GM12878 (cell line): ENCODE measurements around the gene FHOD3. TPM values are rescaled to one million over a fixed set of nuclear protein-coding genes. Genes with fewer than 3 reads are reported as not detected.

Experiments used
- CBFB ChIP-seq: IDR thresholded peaks from 2 replicates; pipeline ENCODE4 v1.6.1; 2016; ENCODE audit warnings: antibody characterized with exemption, low read depth
- CBX5 ChIP-seq: sonication (generic); IDR thresholded peaks from 2 replicates; pipeline ENCODE4 v1.6.1; 2016; ENCODE audit warnings: low read depth, moderate library complexity, mild to moderate bottlenecking, inconsistent platforms
- CEBPB ChIP-seq, 2 experiments: fragments of 150-350 bp in 1 of 2; IDR thresholded peaks; 2 replicates each; pipeline ENCODE4 v1.6.1; 2012 to 2014; ENCODE audit warnings: low read depth in 2 of 2, low read length in 2 of 2, borderline replicate concordance in 1 of 2, inconsistent platforms in 1 of 2
- CHD1 ChIP-seq: IDR thresholded peaks from 2 replicates; pipeline ENCODE4 v1.6.1; 2012; ENCODE audit warnings: low read depth, low read length, improper control_type of control experiment
- ETV6 ChIP-seq, 2 experiments: fragments of 450-650 bp in 1 of 2; IDR thresholded peaks in 1 of 2; conservative IDR thresholded peaks in 1 of 2; 2 replicates each; pipeline ENCODE4 v1.6.1; 2014; ENCODE audit warnings: antibody characterized with exemption in 1 of 2, borderline replicate concordance in 1 of 2, low read depth in 1 of 2, mild to moderate bottlenecking in 1 of 2, moderate library complexity in 1 of 2
- GATAD2B ChIP-seq: fragments of 450-650 bp; conservative IDR thresholded peaks from 2 replicates; pipeline ENCODE4 v1.6.1; 2017; ENCODE audit warnings: low read depth, mild to moderate bottlenecking, moderate library complexity
- MEF2B ChIP-seq: fragments of 450-650 bp; IDR thresholded peaks from 2 replicates; pipeline ENCODE4 v1.6.1; 2018; ENCODE audit warnings: mild to moderate bottlenecking, moderate library complexity; ENCODE audit not compliant: partially characterized antibody, poor library complexity, severe bottlenecking
- NR2F1 ChIP-seq: fragments of 450-650 bp; conservative IDR thresholded peaks from 2 replicates; pipeline ENCODE4 v1.6.1; 2017; ENCODE audit warnings: mild to moderate bottlenecking
- PBX3 ChIP-seq: IDR thresholded peaks from 2 replicates; pipeline ENCODE4 v1.6.1; 2011; ENCODE audit warnings: mild to moderate bottlenecking, low read depth, low read length, moderate library complexity; ENCODE audit not compliant: insufficient replicate concordance
- SKIL ChIP-seq: fragments of 450-650 bp; IDR thresholded peaks from 2 replicates; pipeline ENCODE4 v1.6.1; 2017; ENCODE audit warnings: mild to moderate bottlenecking, low read depth, inconsistent platforms; ENCODE audit not compliant: poor library complexity, severe bottlenecking
- TBL1XR1 ChIP-seq: IDR thresholded peaks from 2 replicates; pipeline ENCODE4 v1.6.1; 2012; ENCODE audit warnings: low read depth, low read length, improper control_type of control experiment
- polyA plus RNA-seq, 11 experiments: library from polyadenylated mRNA; depleted of rRNA in 4 of 11; unstranded in 6 of 11; stranded (reverse) in 5 of 11; fragments of >200 nt; fragmentation: Nextera tagmentation in 4 of 11; fragmentation: Illumina TruSeq in 1 of 11; extraction: Ambion mirVana in 4 of 11; extraction: Trizol in 1 of 11; gene quantifications; 1 replicate in 1 of 11; 2 replicates in 10 of 11; pipeline versions ENCODE4 v1.2.1 to v1.2.3, GENCODE V29; 2011 to 2016; ENCODE audit warnings: inconsistent platforms in 2 of 11, missing spikeins in 2 of 11, low read depth in 1 of 11
- total RNA-seq, 4 experiments: library from RNA; depleted of rRNA in 3 of 4; stranded (reverse); fragments of >200 nt in 3 of 4; fragmentation: Illumina TruSeq in 1 of 4; extraction: Trizol in 1 of 4; gene quantifications; 2 replicates each; pipeline versions ENCODE4 v1.2.1 to v1.2.3, GENCODE V29; 2013 to 2021
- TF ChIP-seq, protein P1 (sequence below): fragments of 450-650 bp; IDR thresholded peaks from 2 replicates; pipeline ENCODE4 v1.6.1; 2016; ENCODE audit warnings: mild to moderate bottlenecking, moderate library complexity, borderline replicate concordance
- TF ChIP-seq, protein P2 (sequence below): fragments of 450-650 bp; formaldehyde crosslinking; IDR thresholded peaks from 2 replicates; pipeline ENCODE4 v1.5.0; 2022; ENCODE audit warnings: mild to moderate bottlenecking, missing genetic modification characterization

Gene FHOD3
- total and polyA plus RNA-seq, 10 of the 15 experiments (the other 5 are each of a cell fraction or from before 2014, with no cell fraction given), result 0.77 to 26.7 (median 10.4) TPM

DNA sequence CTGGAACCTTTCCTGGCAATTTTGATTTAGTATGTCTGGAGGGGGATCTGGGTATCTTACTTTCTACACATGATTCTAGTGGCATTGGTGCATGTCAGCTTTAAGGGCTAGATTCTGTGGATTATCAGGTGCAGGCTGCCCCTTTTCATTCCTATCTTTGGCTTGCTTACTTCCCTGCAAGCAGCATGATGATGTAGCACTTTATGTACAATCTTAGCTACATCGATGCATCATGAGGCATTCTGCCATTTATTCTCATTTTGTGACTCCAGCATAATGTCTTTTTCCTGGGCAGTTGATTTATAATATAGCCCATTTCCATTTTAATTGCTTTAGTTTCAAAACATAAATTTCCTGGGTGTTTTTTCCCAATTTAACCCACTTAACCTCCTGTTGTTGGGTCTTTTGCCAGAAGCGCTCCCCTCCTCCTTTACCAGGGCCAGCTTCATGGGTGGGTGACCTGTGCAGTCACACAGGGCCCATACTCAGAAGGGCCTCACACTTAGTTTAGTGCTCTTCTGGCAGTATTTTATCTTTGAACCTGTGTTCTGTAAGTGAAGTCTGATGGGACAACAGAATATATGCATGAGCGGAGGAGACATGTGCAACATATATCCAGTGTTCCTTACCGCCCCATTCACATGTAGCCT lies 495.2 kb downstream of the FHOD3 start (continued):
- TF ChIP-seq, protein P1, sequence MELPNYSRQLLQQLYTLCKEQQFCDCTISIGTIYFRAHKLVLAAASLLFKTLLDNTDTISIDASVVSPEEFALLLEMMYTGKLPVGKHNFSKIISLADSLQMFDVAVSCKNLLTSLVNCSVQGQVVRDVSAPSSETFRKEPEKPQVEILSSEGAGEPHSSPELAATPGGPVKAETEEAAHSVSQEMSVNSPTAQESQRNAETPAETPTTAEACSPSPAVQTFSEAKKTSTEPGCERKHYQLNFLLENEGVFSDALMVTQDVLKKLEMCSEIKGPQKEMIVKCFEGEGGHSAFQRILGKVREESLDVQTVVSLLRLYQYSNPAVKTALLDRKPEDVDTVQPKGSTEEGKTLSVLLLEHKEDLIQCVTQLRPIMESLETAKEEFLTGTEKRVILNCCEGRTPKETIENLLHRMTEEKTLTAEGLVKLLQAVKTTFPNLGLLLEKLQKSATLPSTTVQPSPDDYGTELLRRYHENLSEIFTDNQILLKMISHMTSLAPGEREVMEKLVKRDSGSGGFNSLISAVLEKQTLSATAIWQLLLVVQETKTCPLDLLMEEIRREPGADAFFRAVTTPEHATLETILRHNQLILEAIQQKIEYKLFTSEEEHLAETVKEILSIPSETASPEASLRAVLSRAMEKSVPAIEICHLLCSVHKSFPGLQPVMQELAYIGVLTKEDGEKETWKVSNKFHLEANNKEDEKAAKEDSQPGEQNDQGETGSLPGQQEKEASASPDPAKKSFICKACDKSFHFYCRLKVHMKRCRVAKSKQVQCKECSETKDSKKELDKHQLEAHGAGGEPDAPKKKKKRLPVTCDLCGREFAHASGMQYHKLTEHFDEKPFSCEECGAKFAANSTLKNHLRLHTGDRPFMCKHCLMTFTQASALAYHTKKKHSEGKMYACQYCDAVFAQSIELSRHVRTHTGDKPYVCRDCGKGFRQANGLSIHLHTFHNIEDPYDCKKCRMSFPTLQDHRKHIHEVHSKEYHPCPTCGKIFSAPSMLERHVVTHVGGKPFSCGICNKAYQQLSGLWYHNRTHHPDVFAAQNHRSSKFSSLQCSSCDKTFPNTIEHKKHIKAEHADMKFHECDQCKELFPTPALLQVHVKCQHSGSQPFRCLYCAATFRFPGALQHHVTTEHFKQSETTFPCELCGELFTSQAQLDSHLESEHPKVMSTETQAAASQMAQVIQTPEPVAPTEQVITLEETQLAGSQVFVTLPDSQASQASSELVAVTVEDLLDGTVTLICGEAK, result no peak
- TF ChIP-seq SKIL (no peak), GATAD2B (no peak), CEBPB (IDR thresholded peaks at IDR 0.05; ENCODE audit: borderline replicate concordance in 1 of 2, low read depth in 2 of 2, low read length in 2 of 2) (no peak), ETV6 (conservative IDR thresholded peaks at IDR 0.05 in 1 of 2, IDR thresholded peaks at IDR 0.05 in 1 of 2; ENCODE audit: borderline replicate concordance in 1 of 2, low read depth in 1 of 2) (no peak), CBFB (no peak), CBX5 (no peak), MEF2B (no peak), NR2F1 (no peak), CHD1 (no peak), TBL1XR1 (no peak), PBX3 (no peak)
- TF ChIP-seq, protein P2, sequence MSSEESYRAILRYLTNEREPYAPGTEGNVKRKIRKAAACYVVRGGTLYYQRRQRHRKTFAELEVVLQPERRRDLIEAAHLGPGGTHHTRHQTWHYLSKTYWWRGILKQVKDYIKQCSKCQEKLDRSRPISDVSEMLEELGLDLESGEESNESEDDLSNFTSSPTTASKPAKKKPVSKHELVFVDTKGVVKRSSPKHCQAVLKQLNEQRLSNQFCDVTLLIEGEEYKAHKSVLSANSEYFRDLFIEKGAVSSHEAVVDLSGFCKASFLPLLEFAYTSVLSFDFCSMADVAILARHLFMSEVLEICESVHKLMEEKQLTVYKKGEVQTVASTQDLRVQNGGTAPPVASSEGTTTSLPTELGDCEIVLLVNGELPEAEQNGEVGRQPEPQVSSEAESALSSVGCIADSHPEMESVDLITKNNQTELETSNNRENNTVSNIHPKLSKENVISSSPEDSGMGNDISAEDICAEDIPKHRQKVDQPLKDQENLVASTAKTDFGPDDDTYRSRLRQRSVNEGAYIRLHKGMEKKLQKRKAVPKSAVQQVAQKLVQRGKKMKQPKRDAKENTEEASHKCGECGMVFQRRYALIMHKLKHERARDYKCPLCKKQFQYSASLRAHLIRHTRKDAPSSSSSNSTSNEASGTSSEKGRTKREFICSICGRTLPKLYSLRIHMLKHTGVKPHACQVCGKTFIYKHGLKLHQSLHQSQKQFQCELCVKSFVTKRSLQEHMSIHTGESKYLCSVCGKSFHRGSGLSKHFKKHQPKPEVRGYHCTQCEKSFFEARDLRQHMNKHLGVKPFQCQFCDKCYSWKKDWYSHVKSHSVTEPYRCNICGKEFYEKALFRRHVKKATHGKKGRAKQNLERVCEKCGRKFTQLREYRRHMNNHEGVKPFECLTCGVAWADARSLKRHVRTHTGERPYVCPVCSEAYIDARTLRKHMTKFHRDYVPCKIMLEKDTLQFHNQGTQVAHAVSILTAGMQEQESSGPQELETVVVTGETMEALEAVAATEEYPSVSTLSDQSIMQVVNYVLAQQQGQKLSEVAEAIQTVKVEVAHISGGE (CRISPR knock-in tag), result no peak
